ENCODE results near the gene CAV2. TPM values are rescaled to one million over a fixed set of nuclear protein-coding genes. Genes with fewer than 3 reads are reported as not detected.

CAV2 gene
- total RNA-seq, 1 experiment from 2014 or later = 76.6 TPM

DNA sequence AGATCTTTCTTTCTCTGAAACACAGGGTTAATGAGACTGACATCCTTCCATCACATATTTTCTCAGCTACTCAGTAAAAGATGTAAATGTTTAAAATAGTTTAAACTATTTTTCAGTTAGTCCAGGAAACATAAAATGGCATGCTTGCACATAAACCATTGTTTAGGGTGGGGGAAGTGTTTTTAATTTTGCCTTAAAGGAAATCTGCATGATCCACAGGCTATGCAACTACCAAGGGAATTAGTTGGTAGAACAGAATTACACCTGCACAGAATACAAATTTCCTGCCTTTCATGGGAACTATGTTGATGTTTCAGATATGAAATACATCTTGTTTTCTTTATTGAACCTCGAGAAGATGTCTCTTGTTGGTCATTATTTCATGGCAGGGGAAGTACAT is 35.9 kb downstream of the CAV2 start:
- Histone ChIP-seq H4K20me1 (ENCODE audit: low read length) (peaks cover 13% of the 10 kb centered on the region), H3K9me2 (replicated peaks; ENCODE audit: low read length) (no peaks in the 10 kb centered on the region), H3K9ac (ENCODE audit: low read length) (no peak overlapping the region), H2AFZ (ENCODE audit: low read length) (no peak overlapping the region), H3K27me3 (ENCODE audit: low read length) (no peaks in the 10 kb centered on the region), H3F3A (ENCODE audit: low read length, unreplicated experiment) (no peaks in the 10 kb centered on the region), H3K9me3 (ENCODE audit: low read length) (no peaks in the 10 kb centered on the region), H3K36me3 (ENCODE audit: low read depth, low read length) (peaks cover 69% of the 10 kb centered on the region), H3K4me1 (ENCODE audit: insufficient read depth, low read length) (peaks cover 22% of the 10 kb centered on the region), H3K4me2 (ENCODE audit: low read length) (no peak overlapping the region), H3K79me2 (ENCODE audit: low read length) (peaks cover 91% of the 10 kb centered on the region), H3K4me3 (ENCODE audit: low read length) (no peak overlapping the region), H3K27ac (ENCODE audit: low read length) (no peak overlapping the region)
- DNase-seq (no peak), ATAC-seq (no peak)
- no TSS peak for BruUV-seq (replicated peaks)
- POLR2A ChIA-PET (ENCODE audit: unreplicated experiment) = no interaction called here
- intact Hi-C loops (cut with micrococcal nuclease) = no loop called here
- TF ChIP-seq, protein P1, sequence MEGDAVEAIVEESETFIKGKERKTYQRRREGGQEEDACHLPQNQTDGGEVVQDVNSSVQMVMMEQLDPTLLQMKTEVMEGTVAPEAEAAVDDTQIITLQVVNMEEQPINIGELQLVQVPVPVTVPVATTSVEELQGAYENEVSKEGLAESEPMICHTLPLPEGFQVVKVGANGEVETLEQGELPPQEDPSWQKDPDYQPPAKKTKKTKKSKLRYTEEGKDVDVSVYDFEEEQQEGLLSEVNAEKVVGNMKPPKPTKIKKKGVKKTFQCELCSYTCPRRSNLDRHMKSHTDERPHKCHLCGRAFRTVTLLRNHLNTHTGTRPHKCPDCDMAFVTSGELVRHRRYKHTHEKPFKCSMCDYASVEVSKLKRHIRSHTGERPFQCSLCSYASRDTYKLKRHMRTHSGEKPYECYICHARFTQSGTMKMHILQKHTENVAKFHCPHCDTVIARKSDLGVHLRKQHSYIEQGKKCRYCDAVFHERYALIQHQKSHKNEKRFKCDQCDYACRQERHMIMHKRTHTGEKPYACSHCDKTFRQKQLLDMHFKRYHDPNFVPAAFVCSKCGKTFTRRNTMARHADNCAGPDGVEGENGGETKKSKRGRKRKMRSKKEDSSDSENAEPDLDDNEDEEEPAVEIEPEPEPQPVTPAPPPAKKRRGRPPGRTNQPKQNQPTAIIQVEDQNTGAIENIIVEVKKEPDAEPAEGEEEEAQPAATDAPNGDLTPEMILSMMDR (conservative IDR thresholded peaks at IDR 0.05; ENCODE audit: low read depth, low read length) = no peak
- TF ChIP-seq EZH2 (IDR thresholded peaks at IDR 0.05; ENCODE audit: low read length, unreplicated experiment) (no peak), EZH2phosphoT487 (IDR thresholded peaks at IDR 0.05; ENCODE audit: borderline replicate concordance, low read length) (no peak)
- CTCF ChIA-PET = no interaction called here

DNA sequence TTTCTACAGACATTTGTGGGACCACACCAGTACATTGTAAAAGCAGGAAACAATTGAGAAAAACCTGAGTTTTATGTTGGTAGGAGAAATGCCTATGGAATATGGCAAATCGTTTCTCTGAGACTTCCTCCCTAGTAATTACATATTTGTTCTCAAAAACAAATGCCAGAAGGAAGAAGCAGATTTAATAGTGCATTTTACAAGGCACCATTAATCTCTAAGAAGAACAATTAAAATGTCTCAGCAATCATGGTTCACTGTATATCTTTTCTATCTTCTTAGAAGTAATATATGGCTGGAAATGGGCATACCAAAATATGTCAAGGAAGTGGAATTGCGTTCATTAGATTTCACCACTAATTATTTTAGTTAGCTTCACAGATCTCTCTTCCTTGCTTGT is 38.6 kb downstream of the CAV2 start:
- Histone ChIP-seq H4K20me1 (ENCODE audit: low read length) (no peaks in the 10 kb centered on the region; the same call in 1 of the 2 replicates), H3K4me1 (ENCODE audit: insufficient read depth, low read length) (peaks cover 33% of the 10 kb centered on the region), H3F3A (ENCODE audit: low read length, unreplicated experiment) (no peaks in the 10 kb centered on the region), H3K9me3 (ENCODE audit: low read length) (no peaks in the 10 kb centered on the region), H3K9me2 (replicated peaks; ENCODE audit: low read length) (no peaks in the 10 kb centered on the region), H3K4me3 (ENCODE audit: low read length) (no peak overlapping the region), H2AFZ (ENCODE audit: low read length) (no peak overlapping the region), H3K27me3 (ENCODE audit: low read length) (no peaks in the 10 kb centered on the region), H3K9ac (ENCODE audit: low read length) (no peak overlapping the region), H3K36me3 (ENCODE audit: low read depth, low read length) (peaks cover 67% of the 10 kb centered on the region), H3K79me2 (ENCODE audit: low read length) (peaks cover 92% of the 10 kb centered on the region), H3K4me2 (ENCODE audit: low read length) (no peak overlapping the region), H3K27ac (ENCODE audit: low read length) (no peak overlapping the region)
- DNase-seq (no peak), ATAC-seq (peak; percentile 54)
- ChIA-PET POLR2A (ENCODE audit: unreplicated experiment) (no interaction called here), CTCF (no interaction called here)
- TF ChIP-seq EZH2 (IDR thresholded peaks at IDR 0.05; ENCODE audit: low read length, unreplicated experiment) (no peak), EZH2phosphoT487 (IDR thresholded peaks at IDR 0.05; ENCODE audit: borderline replicate concordance, low read length) (no peak)
- TF ChIP-seq, protein P1 (conservative IDR thresholded peaks at IDR 0.05; ENCODE audit: low read depth, low read length) = no peak
- no TSS peak for BruUV-seq (replicated peaks)
- intact Hi-C loops (cut with micrococcal nuclease) = no loop called here

DNA sequence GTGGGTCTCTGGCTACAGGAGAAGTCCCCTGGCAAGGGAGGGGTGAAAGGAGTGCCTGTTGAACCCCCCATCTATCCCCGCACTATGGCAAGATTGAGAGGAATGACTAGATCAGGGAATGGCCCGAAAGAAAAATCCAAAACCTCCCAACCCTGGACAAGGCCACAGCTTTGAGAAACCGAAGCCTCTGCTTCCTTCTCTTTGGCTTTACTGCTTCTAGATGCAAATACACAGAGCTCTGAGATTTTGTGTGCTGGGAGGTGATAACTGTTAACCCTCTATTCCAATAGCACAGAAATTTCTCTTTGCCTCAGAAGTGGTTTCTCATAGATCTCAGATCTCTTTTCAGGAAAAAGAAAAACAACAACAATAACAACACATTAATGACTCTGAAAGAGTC is 40.3 kb downstream of the CAV2 start:
- ChIA-PET CTCF (interaction anchor here (0.7 kb wide), 1 partner anchor 14 kb away, joined by 3 read pairs; no protein-coding TSS in a partner anchor), POLR2A (ENCODE audit: unreplicated experiment) (no interaction called here)
- Histone ChIP-seq H3K9me2 (replicated peaks; ENCODE audit: low read length) (no peaks in the 10 kb centered on the region), H3K9me3 (ENCODE audit: low read length) (no peaks in the 10 kb centered on the region), H3K27ac (ENCODE audit: low read length) (peak overlapping the region; percentile 23; the same call in 1 of the 2 replicates), H2AFZ (ENCODE audit: low read length) (no peak overlapping the region), H3K9ac (ENCODE audit: low read length) (no peak overlapping the region), H3K36me3 (ENCODE audit: low read depth, low read length) (peaks cover 79% of the 10 kb centered on the region), H4K20me1 (ENCODE audit: low read length) (no peaks in the 10 kb centered on the region; the same call in 1 of the 2 replicates), H3K79me2 (ENCODE audit: low read length) (peaks cover 96% of the 10 kb centered on the region), H3K4me1 (ENCODE audit: insufficient read depth, low read length) (peaks cover 42% of the 10 kb centered on the region), H3K4me2 (ENCODE audit: low read length) (no peak overlapping the region), H3F3A (ENCODE audit: low read length, unreplicated experiment) (no peaks in the 10 kb centered on the region), H3K27me3 (ENCODE audit: low read length) (no peaks in the 10 kb centered on the region), H3K4me3 (ENCODE audit: low read length) (no peak overlapping the region)
- TF ChIP-seq, protein P1 (conservative IDR thresholded peaks at IDR 0.05; ENCODE audit: low read depth, low read length) = no peak
- TF ChIP-seq EZH2phosphoT487 (IDR thresholded peaks at IDR 0.05; ENCODE audit: borderline replicate concordance, low read length) (no peak), EZH2 (IDR thresholded peaks at IDR 0.05; ENCODE audit: low read length, unreplicated experiment) (no peak)
- DNase-seq (no peak), ATAC-seq (no peak)
- no TSS peak for BruUV-seq (replicated peaks)
- intact Hi-C loops (cut with micrococcal nuclease) = no loop called here

Measured in PC-3 (cell line).